D341Med (cell line): ENCODE results near the gene ITGA11.

Source experiments
- DNase-seq: peaks from one replicate; pipeline ENCODE4 v3.0.0; 2012; ENCODE audit warnings: low spot score

ITGA11 gene

DNA sequence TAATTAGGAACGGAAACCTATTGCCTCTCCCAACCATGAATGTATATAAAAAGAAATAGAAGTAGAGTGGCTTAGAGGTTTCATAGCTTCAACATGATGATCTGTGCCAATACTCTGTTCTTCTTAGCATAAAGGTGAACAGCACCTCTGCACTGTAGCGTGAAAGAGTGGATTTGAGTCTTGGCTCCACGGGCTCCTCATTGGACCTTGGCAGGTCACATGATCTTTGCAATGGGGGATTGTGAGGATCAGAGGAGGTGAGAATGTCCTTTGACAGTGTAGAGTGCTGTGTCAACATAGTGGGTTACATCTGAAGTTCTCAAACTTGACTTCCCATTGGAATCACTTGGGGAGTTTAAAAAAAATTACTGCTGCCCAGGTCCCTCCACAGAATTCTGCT is 103.0 kb downstream of the ITGA11 start:
- no peak for DNase-seq

DNA sequence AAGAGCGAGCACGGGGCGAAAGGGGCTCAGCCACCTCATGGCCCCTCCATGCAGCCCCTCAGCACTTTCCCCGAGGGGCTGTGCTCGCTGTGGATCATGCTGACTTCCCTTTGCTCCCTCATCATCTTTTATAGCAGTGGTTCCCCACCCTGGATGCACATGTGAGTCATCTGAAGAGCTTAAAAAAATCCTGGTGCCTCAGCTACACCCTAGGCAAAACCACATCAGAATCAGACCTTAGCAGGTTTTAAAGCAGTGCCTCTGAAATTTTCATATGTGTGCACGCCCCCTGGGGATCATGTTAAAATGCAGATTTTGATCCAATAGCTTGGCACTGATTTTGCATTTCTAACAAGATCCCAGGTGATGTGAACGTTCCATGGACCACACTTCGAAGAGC is 103.5 kb downstream of the ITGA11 start:
- DNase-seq: no peak

DNA sequence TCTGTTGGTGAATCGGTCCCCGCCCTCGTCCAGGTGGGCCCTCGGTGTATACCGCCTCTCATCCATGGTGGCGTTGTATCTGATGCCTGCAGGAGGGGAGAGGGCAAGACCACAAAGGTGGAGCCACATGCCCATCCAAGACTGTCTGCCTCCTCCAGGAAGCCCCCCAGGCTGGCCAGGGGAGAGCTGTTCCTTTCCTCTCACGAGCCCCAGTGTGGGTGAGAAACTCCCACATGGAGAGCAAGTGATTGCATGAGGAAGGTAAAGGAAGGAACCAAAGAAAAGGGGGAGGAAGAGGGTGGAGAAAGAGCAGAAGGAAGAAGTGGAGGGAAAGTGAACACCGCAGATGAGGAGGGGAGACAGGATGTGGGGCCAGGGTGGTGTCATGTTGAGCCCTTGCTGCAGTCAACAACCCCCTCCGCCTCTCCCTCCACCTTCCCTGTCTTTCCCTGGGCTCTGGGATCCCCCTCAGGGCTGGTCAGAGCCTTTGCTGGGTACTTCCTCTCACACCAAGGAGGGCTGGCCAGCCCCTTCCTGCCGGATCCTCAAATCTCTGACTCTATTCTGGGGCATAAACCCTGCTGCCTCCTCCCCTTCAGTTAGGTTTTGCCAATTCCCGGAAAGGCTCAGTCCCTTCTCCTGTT is 105.1 kb downstream of the ITGA11 start:
- DNase-seq: no peak

DNA sequence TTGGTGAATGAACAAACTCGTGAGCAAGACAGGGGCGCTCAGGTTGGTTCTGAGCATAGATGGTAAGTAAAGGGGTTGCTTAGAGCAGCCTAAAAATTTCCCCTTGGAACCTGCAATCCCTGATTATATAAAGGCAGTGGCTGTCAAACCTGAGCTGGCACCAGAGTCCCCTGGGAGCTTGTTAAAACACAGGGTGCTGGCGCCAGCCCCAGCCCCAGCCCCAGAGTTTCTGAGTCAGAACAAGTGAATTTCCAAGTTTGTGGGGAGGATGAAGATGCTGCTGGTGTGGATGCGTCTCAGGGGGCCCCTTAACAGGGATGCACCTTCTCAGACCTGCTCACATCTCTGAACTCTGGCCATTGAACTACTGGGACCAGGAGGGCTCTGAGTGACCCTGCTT is 106.2 kb downstream of the ITGA11 start:
- no peak for DNase-seq

DNA sequence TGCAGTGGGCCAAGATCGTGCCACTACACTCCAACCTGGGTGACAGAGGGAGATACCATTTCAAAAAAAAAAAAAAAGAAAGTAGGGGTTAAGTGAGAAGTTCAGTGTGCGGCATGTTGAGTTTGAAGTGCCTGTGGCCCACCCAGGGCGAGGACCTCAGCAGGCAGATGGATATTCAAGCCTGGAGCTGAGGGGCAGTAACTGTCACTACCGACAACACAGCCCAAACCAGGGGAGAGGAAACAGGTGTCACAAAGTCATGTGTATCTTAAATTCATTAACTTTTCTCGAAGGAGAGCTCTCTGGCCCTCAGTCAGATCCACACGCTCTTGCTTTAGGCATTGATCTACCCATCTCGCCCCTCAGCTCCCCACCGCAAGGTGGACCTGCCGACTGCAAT is 109.2 kb downstream of the ITGA11 start:
- no peak for DNase-seq

DNA sequence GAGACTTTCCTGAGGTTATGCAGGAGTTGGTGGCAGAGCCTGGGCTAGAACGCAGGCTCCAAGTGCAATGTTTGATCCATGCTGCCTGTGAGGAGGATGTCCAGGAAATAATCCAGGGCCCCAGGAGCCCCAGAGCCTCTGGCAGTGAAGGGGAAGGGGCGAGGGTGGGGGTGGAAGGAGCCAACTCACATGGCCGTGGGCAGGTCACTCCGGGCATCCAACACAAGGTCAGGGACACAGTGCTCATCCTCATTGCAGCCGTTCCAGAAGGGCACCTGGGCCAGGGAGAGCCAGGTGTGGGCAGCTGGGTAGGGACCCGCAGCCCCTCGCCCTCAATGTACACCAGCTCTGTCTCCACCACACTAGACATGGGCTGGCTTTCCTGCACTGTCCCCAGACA is 110.7 kb downstream of the ITGA11 start:
- no peak for DNase-seq

DNA sequence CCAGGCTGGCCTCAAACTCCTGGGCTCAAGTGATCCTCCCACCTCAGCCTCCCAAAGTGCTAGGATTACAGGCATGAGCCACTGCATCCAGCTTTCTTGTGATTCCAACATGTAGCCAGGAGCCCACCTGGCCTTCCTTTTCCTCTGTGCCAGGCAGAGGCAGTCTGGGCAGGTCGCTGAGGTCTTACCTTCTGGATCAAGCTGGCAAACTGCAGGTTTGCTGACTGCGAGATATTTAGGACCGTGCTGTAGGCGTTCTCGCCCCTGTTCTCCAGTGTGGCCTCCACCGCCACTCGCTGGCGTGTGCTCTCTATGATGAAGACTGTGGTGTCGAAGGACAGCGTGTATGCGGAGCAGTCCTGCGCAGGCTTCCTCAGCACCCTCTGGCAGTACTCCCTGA is 112.0 kb downstream of the ITGA11 start:
- DNase-seq: no peak

DNA sequence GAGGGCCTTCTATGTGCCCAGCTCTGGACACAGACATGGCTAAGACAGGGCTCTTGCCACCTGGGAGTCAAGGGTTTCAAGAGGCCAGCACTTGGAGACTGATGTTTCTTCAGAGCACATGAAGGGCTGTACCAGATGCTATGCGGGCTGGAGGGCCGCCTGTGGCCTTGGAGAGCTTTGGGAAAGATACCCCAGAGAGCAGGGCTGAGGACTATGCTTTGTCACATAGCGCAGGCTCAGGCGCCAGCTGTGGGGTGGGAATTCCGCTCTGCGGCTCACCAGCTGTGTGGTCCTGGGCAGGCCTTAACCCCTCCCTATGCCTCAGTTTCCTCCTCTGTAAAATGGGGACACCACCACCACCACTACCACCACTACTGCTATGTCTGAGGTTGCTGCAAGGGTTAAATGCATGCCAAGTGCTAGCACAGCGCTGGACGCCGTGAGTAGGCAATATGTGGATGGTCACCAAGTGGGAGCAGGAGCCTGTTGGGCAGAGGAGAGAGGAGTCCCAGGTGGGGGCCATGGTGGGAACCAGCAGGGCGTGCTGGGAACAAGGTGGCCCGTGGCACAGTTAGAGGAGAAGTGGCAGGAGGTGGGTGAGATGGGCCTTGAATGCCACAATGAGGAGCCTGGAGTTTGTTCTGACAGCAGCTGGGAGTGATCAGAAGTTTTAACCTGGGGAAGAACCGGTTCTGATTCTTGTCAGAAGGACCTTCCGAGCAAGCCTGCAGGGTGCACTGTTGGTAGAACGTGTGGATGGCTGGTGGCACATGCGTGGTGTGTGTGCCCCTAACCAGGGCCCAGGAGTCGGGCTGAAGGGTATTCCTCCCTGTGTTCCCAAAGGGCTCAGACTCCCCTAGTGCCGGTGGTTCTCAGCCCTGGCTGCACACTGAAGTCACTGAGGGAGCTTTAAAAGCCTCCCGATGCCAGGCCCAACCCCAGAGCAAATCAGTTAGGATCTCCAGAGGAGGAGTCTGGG is 112.7 kb downstream of the ITGA11 start:
- DNase-seq: no peak

DNA sequence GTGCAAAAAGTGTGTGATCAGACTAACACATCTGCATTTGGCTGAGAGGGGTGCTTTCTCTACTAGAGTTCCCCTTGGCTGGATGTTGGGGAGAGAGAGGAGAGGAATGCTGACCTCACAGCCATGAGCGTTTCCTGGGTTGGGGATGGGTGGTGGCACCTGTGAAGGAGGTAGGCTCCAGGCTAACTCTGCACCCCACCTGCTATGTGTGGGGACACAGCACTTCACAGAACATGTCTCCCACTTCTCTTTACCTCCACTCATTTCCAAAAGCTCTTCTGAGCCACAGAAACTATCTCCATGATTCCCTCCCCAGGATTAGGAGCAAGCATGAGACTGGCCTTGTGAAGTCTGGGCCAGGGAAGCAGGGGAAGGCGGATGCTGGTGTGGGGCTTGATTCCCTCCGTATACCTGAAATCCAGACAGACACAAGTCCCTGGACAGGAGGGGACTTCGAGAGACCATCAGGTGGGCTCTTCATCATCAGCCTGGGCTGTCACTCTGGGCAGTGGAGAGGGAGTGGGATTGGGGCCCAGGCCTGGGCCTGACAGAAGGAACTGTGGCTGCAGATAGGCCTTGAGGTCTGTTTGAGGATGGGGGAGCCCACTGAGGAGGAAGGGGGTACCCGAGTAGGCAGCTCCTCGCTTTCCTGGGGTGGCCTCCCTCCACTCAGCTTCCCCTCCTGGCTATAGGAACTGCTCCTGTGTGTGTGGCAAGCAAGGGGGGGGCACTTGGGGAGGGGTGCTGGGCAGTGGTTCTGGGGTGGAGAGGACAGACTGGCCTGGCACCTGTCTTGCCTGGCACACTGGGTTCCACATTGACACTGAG is 113.7 kb downstream of the ITGA11 start:
- no peak for DNase-seq

DNA sequence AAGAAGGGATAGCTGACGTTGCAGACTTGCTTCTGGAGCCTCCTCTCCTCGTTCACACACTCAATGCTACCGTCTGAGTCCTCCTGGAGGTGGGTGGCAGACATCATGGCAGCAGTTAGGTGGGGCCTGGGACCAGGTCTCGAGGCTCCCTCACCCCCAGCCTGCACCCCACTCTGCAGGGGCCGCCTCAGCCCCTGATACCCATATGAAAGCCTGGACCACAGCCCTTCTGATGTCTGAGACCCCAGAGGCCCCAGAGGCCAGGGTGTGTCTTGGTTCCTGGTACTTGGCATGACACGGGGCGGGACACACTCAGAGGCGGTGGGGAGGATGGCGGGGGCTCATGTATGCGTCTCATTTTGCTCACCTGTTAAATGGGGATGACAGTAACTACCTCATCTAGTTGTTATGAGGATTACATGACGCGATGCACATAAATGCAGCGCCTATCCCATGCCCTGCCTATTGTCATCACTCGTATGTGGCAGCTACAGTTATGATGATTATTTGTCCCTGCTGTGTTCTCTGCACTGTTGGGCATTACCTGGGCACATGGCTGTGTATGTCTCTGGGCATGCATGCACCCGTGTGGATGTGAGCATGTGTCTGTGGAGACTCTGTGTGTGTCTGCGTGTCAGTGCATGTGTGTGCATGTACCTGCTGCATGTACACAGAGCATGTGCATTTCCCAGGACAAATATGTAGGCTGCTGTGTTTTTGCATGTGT is 114.5 kb downstream of the ITGA11 start:
- DNase-seq: no peak

DNA sequence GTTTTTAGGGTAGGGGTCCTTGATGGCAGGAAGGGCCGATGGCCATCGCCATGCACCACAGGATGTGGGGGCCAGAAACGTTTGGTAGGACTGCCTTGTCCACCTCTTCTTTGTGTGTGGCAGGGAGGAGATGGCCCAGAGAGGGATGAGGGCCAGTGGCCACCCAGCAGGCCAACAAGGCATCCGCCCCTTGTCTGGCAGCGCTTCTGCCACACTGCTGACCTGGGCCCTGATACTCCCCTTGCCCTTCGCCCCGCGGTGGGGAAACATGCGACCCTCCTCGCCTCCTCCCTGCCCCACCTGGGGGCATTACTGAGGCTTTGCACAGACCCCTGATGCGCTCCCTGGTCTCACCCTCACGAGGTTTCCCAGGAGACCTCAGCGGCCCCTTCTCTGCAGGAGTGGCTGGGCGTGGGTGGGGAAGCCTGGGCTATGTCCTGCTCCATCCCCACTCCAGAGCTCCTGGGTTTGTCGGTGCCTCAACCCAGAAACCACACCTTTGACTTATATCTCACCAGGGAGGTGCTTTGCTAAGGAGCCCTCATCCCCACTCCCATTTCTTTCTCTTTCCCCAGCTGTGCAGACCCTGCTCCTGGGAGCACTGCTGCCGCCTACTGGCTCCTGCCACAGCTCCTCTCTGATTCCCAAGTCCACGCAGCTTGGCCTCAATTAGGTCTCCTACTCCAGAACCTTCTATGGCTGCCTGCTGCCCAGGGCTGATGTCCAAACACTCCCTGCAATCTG is 115.7 kb downstream of the ITGA11 start:
- peak; percentile 66 for DNase-seq

DNA sequence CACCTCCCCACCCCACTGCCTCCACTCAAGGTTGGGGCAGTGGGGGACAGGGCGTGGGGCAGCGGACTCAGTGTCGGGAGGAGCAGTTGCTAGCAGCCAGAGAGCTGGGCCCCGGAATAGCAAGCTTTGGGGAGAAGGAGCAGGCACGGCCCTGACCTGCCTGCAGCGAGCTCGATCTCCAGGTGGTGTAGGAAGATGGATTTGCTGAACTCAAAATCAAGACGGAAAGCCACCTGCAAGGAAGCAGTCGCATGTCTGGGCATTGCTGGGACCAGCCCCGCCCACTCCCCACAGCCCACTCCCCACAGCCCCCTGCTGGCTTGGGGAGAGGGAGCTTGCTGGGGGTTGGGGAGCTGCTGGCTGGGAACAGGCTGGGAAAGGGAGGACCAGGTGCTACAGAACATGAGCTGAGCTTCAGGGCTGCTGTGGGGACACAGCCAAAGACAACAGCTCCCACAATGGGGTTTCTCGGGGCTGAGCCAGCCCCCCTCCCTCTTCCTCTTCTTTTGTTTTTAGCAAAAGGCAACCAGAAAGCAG is 116.4 kb downstream of the ITGA11 start:
- DNase-seq: peak; percentile 17

DNA sequence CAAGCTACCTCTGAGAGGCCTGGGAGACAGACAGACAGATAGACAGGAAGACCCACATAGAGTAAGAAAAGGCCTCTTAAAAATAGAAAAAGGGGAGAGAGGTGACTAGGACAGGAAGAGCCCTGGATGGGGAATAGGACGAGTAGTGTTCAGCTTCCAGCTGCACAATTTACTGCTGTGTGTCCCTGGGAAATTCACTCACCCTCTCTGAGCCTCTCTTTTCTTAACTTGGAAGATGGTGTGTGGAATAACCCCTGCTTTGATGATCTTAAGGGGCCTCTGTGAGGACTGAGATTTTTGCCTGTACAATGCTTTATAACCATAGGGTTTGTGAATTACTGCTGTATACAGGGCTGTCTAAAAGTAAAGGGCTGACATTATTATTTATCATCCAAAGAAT is 116.9 kb downstream of the ITGA11 start:
- DNase-seq: no peak

DNA sequence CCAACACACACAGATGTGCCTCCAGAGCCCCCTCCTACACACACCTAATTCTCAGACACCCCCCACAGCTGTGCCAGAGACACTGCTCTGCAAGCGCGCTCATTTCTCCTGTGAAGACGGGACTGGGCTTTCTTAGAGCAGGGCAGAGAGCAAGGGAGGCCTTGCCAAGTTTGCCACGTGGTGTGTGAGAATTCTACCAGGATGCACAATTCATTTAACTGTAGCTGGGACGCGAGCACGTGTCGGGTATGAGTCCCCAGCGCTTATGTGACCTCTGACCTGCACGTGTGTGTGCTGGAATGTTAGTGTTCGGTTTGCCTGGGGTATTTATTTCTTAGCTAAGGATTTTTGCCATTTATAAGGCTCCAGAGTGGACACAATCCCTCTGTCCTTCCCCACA is 117.4 kb downstream of the ITGA11 start:
- DNase-seq: peak; percentile 4

DNA sequence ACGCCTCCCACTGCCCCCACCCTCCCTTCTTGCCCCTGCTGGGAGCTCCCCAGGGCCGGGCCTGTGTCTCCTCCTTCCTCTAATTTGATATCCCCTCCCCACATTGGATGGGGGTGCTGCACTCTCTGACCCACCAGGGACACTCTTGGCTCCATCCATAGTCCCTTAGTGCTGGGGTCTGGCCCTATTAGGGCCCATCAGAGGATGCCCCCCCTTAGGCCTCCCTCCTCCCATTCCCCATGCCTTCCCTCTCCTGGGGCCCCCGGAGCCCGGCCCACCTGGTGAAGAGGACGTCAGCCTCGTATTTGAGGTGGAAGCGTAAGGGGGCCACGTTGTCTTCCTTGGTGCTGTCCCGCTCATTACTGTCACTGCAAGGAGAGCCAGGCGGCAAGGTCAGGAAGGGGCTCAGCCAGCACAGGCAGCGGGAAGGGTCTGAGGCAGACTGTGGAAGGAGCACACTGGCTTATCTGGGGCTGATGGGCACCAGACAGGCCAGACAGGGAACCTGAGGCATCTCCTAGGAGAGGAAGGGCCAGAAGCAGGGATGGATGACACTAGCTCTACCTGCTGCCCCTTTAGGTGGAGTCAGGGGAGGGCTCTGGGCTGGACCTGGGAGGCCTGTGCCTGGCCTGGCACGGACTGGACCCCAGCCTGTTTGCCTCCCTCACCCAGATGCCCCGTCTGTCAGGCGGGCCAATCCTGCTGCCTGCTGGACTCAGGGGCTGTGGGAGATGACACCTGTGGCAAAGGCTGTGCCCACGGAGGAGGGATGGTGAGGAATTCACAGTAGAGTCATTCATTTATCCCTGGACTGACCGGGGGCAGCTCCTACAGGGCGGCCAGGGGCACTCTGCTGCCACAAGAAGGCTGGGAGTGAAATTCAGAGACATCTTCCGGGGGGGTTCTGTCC is 118.2 kb downstream of the ITGA11 start:
- peak; percentile 14 for DNase-seq

DNA sequence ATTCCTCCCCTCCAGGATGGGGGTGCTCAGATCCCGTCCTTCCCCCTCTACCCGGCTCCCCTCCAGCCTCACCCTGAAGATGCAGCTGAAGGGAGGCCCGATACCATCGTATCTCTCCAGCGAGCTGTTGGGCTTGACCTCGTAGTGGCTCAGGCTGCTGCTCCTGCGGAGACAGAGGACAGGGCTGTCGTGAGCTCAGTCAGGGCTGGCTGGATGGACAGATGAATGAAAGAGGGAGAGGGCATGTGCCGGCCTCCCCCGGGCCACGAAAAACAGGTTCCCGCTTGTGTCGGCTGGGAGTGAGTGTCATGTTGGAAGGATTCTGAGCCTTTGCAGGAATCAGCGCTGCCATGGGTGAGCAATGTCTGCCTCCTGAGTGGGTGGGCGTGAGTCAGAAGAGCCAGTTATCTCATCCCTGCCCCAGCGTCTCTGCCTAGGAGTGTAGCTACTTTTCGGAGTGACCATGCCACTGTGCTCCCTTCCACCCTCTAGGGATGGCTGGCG is 119.2 kb downstream of the ITGA11 start:
- peak; percentile 14 for DNase-seq

DNA sequence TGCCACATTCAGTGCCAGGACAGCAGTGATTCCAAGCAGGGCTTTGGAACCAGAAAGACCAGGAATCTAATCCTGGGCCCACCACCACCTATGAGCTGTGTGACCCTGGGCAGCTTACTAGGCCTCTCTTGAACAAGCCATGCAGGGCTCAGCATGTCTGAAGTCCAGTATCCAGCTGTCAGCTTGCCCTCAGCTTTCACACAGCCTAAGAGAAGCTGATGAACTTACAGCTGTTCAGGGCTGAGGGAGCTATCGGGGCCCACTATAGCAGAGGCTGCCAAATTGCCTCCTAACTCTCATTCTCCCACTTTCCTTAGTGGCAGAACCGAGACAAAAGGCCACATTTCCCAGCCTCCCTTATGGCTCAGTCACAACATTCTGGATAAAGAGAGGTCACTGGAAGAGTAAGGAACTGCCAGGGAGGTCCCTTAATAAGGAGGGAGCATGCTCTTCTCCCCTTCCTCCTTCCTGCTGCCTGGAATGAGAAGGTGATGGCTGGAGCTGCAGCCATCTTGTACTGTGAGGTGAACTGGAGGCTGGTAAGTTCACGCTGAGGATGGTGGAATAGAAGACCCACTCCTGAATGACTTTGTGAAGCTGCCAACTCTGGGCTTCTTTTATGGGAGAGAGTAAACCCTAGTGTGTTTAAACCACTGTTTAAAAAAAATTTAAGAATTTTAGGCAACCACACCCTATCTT is 120.0 kb downstream of the ITGA11 start:
- peak; percentile 4 for DNase-seq

DNA sequence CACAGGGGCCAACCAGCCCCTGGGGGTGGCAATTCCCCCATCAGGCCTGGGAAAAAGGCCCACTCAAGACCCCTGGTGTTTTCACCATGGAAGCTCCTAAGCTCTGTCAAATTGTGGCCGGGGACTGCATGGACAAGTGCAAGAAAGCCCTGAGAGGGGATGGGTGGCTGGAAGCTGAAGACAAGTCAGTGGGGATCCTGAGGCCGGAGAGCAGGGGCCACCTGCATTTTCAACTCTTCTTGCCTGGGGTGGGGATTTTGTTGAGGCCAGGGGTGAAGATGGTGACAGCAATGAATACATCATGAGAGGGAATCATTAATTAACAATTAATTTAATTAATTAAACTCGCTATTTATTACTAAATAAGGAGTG is 120.5 kb downstream of the ITGA11 start:
- peak; percentile 1 for DNase-seq
